Esophagus squamous epithelium (tissue), 4 donors: ENCODE data around the gene BRME1.

Experiments
- CTCF ChIP-seq, 6 experiments: fragments of 450-650 bp in 4 of 6; fragments of 200-600 bp in 2 of 6; sonication (generic) in 2 of 6; IDR thresholded peaks; one replicate each; pipeline ENCODE4 v1.5.1; 2016 to 2019; ENCODE audit warnings: antibody characterized with exemption in 6 of 6, mild to moderate bottlenecking in 4 of 6, moderate library complexity in 4 of 6
- POLR2A ChIP-seq, 4 donors: fragments of 450-650 bp; IDR thresholded peaks; one replicate each; pipeline ENCODE4 v1.6.1; 2017; ENCODE audit warnings: antibody characterized with exemption in 4 of 4, mild to moderate bottlenecking in 4 of 4, moderate library complexity in 3 of 4

GRCh38 chr19:13882836-13883235 lies 23.1 kb downstream of the BRME1 start:
- TF ChIP-seq CTCF (IDR thresholded peaks at IDR 0.05) (no peak), POLR2A (IDR thresholded peaks at IDR 0.05) (no peak)
